GM21423 (cell line): ENCODE data around the gene ZNF613.
A peak's percentile ranks its signal among the peaks of the same experiment; 100 is the strongest.
"Not testable (repeated sequence)": the region's sequence is repeated elsewhere in the genome, so short reads cannot be mapped to it uniquely, and the experiment has no call there.

Experiments used
- ATAC-seq: cut with Tn5 transposase; IDR thresholded peaks from one replicate; pipeline ENCODE4 v1.9.1; 2021; ENCODE audit warnings: mild to moderate bottlenecking, moderate library complexity; ENCODE audit not compliant: unreplicated experiment

Gene ZNF613

DNA sequence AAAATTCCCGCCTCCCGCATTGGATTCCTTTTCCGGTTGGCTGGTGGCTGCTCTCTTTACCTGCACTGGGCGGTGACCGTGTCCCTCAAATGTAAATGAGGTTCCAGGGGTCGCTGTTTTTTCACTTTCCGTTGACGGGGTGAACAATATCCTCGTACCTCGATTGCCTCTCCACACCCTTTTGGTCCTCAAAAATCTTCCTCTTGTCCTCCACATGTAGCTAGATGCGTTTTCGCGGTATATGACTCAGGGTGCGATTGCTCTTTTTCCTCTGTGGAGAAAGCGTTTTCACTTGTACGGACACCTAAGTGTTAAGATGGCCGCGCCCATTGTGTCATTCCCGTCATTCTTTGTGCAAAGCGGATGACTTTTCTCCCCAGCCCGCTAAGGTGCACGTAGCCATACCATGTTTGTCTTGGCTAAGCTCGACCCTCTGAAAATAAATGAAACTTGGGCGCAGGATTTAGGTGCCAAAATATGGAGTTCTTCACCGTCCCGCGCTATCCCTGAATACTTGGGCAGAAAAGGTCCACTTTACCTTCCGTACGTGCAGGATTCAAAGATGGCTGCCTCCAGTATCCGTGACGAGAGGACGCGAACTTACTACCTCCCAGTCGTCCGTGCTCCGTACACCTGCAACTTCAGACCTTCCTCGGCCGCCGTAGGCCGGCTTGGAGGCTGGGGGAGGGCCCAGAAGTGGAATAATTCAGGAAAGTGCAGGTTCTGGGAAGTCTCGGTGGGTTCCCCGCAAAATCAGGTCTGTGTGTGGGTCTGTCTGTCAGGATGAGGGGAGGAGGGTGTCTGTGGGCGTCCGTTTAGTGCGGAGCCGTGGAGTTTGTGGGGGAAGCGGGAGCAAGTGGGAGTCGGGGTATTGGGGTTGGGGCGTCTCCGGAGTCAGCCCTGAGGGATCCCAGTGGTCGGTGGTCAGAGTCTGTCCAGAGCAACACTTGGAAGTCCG lies at the start of gene ZNF613:
Gene ZNF613, plus strand, starts transcription at position 689 of the 958 bp plus-strand sequence. CDS start 8,749 bp downstream, outside the sequence.
- peak; percentile 82 for ATAC-seq

DNA sequence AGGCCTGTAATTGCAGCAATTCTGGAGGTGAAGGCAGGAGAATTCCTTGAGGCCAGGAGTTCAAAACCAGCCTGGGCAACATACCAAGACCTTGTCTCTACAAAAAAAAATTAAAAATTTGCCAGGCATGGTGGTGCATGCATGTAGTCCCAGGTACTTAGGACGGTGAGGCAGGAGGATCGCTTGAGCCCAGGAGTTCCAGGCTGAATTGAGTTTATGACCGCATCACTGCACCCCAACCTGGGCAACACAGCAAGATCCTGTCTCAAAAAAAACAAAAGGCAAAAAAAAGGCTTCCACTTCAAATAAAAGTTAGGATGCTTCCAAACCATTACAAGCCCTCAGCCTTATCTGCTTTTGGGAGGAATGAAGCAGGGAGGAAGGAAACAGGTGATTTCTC lies 44.8 kb upstream of the ZNF613 start:
- no peak for ATAC-seq

DNA sequence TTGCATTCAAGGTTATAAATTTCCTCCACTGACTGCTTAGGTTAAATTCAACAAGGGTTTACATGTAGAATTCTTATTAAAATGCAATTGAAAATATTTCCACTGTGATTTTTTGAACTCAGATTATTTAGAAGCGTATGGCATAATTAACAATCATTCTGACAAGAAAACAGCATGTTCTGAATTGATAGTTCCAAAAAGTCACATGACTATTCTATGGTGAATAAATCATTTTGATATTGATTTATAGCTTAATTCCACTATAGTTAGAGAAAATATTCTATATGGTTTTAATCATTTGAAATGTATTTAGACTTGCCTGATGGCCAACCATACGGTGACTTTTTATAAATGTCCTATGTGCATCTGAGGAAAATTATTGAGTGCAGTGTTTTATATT lies 42.6 kb upstream of the ZNF613 start:
- ATAC-seq = no peak

DNA sequence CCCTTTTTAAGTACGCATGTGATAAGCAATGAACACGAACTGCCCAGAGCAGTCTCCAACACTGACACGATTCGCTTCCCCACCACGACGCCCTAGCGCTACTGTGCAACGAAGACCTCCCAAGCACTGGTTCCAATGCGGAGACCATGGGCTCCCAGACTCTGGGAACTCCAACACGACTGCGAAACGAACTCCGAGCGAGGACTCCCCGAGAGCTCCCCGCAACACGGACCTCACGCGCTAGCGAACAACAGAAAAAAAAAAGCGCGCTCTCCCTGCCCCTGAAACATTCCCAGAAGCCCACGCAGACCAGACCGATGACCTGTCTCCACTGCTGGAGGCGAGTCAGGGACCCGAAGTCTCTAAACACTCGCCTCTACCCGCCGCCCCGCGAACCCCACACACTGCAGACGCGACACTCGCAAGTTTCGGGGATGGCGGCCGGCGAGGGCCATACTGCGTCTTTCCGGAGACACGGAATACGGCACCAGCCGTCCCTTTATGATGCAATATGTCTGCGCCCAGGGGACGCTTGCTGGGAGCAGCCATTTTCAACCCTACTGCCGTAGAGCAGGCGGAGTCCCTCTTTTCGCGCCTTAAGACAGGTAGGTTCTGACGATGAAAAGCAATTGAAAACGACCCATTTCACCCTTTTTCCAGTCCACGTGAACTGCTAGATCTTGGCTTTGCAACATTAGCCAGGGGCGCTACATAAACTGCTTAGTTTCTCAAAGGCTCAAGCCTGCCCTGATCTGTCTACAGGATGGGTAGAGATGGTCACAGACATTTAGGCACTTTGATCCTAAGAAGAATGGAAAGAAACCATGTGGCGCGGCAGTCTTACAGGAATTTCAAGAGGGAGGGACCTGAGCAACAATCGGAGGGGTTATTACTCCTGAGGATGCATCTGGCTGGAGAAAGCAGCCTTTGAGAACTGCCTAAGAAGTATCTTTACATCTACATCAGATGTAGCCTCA lies 39.5 kb upstream of the ZNF613 start, which contains the start of gene ZNF577:
Gene ZNF577, minus strand, starts transcription at position 430 of the 977 bp plus-strand sequence. CDS start 7,569 bp downstream, outside the sequence.
- no peak for ATAC-seq

DNA sequence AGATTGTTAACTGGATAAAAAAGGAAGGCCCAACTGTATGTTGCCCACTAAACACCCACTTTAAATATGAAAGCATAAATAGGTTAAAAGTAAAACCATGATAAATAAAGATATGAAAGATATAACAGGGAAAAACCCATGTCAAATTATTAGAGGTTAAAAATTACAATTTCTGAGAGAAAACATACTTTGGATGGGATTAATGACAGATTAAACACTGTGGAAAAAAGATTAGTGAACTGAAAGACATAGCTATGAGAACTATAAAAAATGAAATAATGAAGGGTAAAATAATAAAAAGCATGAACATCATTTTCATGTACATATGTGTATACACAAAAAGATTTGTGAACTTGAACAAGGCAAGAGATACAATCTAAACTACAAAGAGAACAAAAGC lies 37.3 kb upstream of the ZNF613 start:
- ATAC-seq = no peak

DNA sequence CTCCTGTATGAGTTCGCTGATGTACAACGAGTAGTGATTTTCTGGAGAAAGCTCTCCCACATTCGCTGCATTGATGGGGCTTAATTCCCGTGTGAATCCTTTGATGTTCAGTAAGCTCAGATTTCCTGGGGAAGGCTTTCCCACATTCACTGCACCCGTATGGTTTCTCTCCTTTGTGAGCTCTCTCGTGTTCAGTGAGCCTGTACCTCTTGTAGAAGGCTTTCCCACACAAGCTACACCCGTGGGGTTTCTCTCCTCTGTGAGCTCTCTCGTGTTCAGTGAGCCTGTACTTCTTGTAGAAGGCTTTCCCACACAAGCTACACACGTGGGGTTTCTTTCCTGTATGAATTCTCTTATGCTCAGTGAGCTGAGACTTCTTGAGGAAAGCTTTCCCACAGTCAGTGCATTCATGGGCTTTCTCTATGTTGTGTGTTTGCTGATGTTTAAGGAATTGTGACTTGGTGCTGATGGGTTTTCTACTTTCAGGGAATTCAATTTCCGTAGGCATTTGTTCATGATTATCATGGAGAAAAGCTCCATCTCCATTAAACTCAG lies 36.0 kb upstream of the ZNF613 start:
- ATAC-seq = no peak

DNA sequence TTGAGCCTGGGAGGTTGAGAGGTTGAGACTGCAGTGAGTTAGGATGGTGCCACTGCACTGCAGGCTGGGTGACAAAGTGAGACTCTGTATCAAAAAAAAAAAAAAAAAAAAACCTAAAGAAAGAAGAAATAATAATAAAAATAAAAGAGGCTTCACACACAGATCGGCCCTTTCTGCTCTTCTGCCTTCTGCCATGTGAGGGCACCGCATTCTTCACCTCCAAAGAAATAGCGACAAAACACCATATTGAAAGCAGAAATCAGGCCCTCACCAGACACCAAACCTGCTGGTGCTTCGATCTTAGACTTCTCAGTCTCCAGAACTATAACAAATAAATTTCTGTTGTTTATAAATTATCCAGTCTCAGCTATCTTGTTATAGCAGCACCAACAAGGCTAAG lies 25.4 kb upstream of the ZNF613 start:
- no peak for ATAC-seq

DNA sequence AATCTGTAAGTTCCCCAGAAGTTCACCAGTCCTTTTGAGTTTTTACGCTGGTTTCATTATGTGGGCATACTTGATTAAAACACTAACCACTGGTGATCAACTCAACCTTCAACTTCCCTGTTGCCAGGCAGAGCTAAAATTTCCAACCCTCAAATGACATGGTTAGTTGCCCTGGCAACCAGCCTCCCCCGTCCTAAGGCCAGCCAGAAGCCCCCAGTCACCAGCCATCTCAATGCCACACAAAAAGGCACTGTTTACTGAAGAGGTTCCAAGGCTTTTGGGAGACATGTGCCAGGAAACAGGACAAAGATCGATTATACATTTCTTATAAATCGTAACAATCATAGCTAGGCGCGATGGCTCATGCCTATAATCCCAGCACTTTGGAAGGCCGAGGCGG lies 24.1 kb upstream of the ZNF613 start:
- no peak for ATAC-seq

DNA sequence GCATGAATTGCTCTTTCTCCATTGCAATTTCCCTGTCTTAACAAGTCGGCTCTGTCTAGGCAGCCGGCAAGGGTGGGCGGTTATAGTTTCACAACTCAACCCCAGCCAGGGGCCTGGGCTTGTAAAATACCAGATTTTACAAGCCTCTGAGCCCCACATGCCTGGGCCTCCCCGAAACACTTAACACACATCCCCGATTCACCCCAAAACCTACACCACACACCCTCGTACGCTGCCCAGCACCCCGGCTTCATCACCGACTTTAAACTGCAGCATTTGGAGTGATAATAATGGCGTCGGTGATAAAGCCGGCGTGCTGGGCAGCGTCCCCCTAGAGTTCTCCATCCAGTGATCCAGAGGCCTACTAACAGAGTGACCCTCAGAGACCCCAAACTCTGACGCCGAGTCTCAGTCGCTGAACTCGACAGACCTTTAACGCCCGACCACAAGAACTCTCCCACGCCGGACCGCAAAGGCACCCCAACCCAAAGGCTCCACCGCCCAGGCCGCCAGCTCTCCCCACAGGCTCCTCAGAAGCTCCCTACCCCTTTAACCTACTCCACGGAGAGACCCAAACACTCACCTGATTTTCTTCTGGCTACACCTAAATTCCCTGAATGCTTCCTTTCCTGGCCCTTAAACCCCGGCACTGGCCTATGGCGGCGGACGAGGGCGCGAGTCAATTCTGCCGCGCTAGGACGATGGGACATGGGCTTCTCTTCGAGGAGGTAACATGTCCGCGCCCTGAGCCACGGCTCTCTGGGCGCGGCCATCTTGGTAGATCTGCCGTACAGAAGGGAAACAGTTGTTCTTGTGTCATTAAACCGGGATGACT lies 22.7 kb upstream of the ZNF613 start, which contains the start of gene ZNF649:
Gene ZNF649, minus strand, starts transcription at position 687 of the 835 bp plus-strand sequence. CDS start 4,910 bp downstream, outside the sequence.
- ATAC-seq = peak; percentile 83

DNA sequence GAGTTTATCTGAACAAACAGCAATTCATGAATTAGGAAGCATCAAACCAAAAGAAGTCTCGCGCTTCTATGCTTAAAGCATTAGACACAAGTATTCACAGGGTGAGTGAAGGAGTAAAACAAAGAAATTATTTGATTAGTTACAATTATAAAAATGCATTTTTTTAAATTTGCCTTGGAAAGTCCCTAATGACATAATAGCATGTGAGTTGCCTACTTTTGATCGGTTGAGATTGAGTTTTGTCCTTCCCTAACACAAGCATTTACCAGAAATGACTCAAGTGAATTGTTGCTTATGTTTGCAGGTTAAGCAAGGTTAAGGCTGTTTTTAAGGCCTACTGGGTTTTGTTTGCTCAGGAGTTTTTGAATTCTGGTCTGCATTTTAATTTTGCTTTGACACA lies 22.1 kb upstream of the ZNF613 start:
- no peak for ATAC-seq

DNA sequence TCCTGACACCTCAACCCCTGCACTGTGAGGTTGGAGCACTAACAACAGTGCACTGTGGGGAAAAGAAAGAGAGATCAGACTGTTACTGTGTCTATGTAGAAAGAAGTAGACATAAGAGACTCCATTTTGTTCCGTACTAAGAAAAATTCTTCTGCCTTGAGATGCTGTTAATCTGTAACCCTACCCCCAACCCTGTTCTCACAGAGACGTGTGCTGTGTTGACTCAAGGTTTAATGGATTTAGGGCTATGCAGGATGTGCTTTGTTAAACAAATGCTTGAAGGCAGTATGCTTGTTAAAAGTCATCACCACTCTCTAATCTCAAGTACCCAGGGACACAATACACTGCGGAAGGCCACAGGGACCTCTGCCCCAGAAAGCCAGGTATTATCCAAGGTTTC lies 21.6 kb upstream of the ZNF613 start:
- ATAC-seq = not testable (repeated sequence)

DNA sequence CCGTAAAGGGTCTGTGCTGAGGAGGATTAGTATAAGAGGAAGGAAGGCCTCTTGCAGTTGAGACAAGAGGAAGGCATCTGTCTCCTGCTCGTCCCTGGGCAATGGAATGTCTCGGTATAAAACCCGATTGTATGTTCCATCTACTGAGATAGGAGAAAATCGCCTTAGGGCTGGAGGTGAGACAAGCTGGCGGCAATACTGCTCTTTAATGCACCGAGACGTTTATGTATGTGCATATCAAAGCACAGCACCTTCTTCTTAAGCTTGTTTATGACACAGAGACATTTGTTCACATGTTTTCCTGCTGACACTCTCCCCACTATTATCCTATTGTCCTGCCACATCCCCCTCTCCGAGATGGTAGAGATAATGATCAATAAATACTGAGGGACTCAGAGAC lies 21.2 kb upstream of the ZNF613 start:
- ATAC-seq = not testable (repeated sequence)

DNA sequence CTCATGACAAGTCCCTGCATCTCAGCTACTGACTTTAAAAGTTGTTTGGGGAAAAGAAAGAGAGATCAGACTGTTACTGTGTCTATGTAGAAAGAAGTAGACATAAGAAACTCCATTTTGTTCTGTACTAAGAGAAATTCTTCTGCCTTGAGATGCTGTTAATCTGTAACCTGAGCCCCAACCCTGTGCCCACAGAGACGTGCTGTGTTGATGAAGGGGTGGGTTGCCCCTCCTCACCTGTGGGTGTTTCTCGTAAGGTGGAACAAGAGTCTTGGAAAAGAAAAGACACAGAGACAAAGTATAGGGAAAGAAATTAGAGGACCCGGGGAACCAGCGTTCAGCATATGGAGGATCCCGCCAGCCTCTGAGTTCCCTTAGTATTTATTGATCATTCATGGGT lies 19.3 kb upstream of the ZNF613 start:
- ATAC-seq = not testable (repeated sequence)

DNA sequence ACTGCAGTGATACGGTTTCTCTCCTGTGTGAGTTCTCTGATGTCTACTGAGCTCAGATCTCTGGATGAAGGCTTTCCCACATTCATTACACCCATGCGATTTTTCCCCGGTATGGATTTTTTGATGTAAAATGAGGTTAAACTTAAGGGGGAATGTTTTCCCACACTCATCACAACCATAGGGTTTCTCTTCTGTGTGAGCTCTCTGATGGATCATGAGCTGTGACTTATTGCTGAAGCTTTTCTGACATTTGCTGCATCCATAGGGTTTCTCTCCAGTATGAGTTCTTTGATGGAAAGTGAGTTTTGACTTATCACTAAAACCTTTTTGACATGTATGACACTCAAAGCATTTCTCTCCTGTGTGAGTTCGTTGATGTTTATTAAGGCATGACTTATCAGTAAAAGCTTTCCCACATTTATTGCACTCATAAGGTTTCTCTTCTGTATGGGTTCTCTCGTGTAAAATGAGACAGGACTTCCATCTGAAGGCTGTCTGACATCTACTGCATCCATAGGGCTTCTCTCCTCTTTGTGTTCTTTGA lies 11.9 kb upstream of the ZNF613 start:
- ATAC-seq = no peak

DNA sequence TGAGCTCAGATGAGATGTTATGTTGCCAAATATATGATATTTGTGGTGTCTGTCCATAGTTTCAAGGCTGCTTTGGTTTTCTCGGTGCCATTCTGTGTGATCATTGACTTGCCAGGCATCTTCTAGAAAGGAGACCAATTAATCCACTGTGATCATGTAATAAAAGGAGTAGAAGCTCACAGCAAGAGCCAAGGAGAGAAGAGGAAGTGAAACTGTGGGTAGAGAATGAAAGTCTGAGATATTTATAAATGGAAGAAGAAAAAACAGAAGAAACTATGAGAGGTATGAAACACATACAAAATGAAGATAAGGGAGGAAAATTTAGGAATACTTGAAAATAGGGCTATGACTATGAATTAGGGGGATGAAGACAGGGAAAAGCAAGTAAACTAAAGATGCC lies 11.1 kb upstream of the ZNF613 start:
- no peak for ATAC-seq

DNA sequence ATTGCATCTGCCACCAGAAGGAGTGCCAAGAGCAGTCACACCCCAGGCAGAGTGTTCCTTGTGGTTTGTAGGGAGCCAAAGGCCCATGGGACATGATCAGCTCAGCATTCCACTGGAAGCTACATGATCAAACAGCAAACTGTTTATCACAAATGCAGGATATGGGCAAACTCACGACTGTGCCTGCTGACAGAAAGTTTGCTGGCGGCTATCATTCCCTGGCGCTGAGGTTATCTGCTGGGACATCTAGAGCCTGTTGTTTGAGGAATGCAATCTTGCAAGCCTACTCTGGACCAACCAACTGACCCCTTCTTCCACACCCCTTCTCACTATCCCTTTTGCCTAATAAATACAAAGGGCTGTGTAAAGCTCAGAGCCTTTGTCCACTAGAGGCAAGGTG lies 7.7 kb upstream of the ZNF613 start:
- no peak for ATAC-seq

DNA sequence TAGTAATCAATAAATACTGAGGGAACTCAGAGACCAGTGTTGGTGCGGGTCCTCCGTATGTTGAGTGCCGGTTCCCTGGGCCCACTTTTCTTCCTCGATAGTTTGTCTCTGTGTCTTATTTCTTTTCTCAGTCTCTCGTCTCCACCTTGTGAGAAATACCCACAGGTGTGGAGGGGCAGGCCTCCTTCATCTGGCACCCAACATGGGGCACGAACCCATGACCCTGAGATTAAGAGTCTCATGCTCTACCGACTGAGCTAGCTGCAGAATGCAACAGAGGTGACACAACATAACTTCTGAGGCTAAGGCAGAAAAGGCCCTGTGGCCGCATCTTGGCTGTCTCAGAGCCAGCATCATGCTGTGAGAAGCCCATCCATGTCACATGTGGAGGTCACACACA lies 5.3 kb upstream of the ZNF613 start:
- ATAC-seq = no peak

DNA sequence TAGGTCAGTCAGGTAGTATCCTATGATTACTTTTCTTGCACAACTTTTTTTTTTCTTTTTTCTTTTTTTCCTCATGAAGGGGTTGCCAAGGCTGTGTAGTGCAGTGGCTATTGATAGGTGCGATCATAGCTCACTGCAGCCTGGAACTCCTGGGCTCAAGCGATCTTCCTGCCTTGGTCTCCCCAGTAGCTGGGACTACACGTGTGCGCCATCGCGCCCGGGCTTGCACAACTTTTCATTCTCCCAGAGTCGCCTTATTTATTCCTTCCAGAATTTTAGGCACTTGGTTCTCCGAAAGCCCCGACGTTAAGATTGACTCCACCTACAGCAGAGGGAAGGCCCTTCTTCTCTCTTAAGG lies 867 bp upstream of the ZNF613 start:
- no peak for ATAC-seq

DNA sequence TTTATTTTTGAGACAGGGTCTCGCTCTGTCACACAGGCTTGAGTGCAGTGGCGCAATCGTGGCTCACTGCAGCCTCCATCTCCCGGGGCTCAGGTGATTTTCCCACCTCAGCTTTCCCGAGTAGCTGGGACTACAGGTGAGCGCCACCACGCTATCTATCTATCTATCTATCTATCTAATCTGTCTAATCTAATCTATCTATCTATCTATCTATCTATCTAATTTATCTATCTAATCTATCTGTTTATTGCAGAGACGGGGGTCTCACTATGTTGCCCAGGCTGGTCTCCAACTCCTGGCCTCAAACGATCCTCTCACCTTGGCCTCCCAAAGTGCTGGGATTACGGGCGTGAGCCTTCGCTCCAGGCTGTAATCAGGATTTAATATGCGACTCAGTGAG lies 587 bp downstream of the ZNF613 start:
- ATAC-seq = no peak

DNA sequence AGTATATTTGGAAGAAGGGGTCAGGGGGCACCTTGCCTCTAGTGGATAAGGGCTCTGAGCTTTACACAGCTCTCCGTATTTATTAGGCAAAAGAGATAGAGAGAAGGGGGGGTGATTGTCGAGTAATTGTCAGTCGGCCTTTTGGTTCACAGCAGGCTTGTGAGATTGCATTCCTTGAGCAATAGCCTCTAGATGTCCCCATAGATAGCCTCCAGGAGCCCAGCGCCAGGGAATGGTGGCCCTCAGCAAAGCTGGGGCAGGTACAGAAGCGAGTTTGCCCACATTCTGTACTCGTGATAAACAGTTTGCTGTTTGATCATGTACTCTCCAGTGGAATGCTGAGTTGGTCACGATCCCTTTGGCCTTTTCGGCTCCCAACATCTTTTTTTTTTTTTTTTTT lies 4.6 kb downstream of the ZNF613 start:
- ATAC-seq = no peak
